ENCODE data around the gene AIFM3. TPM values are rescaled to one million over a fixed set of nuclear protein-coding genes. Genes with fewer than 3 reads are reported as not detected.

Gene AIFM3, protein sequence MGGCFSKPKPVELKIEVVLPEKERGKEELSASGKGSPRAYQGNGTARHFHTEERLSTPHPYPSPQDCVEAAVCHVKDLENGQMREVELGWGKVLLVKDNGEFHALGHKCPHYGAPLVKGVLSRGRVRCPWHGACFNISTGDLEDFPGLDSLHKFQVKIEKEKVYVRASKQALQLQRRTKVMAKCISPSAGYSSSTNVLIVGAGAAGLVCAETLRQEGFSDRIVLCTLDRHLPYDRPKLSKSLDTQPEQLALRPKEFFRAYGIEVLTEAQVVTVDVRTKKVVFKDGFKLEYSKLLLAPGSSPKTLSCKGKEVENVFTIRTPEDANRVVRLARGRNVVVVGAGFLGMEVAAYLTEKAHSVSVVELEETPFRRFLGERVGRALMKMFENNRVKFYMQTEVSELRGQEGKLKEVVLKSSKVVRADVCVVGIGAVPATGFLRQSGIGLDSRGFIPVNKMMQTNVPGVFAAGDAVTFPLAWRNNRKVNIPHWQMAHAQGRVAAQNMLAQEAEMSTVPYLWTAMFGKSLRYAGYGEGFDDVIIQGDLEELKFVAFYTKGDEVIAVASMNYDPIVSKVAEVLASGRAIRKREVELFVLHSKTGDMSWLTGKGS
- total RNA-seq, result 0.68 and 5.8 TPM in 2 replicates

DNA sequence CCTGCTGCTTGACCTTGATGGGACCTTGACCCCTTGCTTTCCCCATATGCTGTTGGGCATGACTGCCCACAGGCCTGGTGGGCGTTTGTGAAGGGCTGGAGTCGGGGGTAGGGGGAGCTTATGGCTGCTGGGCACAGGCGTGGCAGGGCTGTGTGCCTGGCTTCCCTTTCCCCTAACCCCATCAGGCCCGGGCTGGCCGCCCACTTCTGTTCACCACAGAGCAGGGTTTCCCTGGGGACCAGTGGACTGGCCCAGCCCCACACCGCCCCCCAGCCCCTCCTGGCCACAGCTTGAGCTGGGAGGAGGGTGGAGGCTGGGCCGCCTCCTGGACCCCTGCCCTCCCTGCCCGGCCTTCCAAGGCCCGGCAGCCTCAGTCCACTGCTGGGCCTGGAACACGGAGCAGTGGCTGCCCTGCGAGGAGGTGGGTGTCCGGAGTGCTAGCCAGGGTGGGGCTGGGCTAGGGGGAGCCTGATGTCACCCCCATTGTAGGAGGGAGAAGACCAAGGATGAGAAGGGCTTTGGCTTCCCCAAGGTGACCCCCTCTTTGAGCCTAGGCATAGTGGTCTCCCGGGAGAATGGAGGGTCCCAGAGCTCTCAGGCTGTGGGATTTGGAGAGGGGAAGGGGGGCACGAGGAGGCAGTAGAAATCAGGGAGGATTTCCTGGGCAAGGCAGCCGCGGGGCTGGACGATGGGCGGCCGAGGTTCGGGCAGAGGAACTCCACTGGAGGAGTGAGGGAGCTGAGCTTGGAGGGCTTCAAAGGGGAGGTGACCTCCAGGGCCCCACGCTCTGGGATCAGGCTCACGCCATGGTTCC lies at the start of gene AIFM3:
AIFM3 (plus strand) TSS at position 373 of the 814 bp plus-strand sequence. CDS start 690 bp downstream, outside the sequence.

DNA sequence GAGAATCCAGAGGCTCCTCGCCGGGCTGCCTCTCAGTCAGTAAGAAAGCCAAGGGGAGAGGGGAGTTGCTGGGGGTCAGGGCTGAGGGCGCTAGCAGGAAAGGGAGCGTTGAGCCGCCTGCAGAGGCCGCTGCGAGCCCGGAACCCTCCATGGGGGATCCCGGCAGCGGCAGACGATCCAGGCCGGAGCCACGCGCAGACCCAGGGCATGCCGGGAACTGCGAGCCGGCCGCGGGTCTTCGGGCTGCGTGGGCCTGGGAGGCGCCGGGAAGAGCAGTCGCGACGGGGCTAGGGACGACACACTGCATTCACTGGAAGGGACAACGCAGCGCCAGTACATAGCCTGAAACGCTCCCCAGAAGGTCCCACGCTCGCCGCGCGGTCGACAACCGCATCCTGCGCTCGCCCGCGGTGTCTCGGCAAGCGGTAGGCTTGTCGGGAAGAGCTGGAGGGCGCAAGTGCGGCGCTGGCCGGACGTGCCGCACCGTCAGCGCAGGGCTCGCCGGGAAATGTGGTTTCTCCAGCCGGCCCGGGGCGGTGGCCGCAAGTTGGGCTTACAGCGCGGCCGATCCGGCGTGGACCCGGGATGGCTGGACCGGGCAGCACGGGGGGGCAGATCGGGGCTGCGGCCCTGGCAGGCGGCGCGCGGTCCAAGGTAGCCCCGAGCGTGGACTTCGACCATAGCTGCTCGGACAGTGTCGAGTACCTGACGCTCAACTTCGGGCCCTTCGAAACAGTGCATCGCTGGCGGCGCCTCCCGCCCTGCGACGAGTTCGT lies 14.9 kb downstream of the AIFM3 start, which contains the start of gene LZTR1:
LZTR1 (plus strand) TSS at position 511 of the 776 bp plus-strand sequence; CDS start at position 586, 75 bp downstream.

DNA sequence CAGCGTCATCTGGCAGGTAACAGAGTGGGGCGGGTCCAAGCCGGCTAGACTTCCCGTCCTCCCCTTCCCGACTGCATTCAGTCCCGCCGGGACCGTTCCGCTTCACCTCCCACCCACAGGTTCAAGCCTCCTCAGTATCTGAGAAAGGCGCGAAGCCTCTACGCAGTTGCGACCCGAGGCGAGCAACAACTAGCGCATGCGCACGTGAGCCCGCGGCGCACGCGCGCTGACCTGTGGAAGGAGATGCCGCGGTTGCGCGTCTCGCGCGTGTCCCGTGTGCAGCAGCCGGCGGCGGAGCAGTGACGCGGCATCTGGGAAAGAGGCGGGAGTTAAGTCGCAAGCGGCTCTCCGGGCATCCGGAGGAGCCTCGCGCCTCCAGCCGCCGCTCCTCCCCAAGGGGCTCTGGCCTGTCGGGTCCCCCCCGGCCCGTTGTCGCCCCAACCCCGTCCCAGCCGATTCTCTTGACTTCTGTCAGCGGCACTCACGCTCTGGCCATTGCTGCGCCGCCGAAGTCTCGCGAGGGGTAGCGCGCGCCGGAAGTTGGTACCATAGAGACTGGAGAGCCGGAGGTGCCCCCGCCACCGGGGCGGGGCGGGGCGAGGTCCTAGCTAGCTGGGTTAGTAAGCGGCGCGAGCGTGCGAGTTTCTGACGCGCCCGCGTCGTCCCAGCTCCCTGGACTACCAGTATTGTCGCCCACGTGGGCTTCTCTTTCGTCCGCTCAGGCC lies 34.7 kb downstream of the AIFM3 start, which contains the start of gene THAP7:
THAP7 (minus strand) TSS at position 518 of the 725 bp plus-strand sequence; CDS start at position 311, 207 bp downstream.

DNA sequence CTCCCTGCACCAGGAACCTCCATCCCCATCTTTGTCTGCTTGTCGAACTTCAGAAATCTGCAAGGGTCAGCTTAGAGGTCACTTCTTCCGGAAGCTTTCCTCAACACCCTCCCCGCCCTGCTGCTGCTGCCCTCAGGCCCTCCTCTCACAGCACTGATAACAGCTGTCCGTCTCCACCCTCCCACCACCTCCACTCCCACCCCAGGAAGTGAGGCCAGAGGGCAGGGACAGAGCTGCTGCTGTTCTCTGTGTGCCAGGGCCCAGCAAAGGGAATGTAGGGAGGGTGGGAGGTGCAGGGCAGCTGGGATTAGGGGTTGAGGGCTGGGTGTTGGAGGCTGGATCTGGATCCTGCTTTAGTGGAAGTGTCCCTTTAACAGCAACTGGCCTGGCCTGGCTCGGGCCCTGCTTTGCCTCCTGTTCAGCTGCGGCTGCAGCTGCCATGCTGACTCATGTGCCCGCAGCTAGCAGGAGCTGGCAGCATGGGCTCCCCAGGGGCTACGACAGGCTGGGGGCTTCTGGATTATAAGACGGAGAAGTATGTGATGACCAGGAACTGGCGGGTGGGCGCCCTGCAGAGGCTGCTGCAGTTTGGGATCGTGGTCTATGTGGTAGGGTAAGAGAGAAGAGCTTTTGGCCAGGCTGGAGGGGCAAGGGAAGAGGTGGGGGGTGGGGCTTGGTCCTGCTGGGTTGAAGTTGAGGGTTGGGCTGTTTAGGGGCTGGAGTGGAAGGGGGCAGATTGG lies 47.8 kb downstream of the AIFM3 start, which contains the start of gene P2RX6:
P2RX6 (plus strand) TSS at position 440 of the 740 bp plus-strand sequence; CDS start at position 450, 10 bp downstream.

Other genes with a start within 250 kb of the AIFM3 start
- gene SERPIND1, start 193.1 kb upstream of the AIFM3 start, total RNA-seq, result not detected in 2 replicates
- 10.9 and 40.2 TPM in 2 replicates for gene PI4KA, start 108.4 kb upstream of the AIFM3 start, total RNA-seq
- gene SNAP29, start 108.2 kb upstream of the AIFM3 start, total RNA-seq, result 8.2 and 10.1 TPM in 2 replicates
- 103 and 118 TPM in 2 replicates for gene CRKL, start 49.8 kb upstream of the AIFM3 start, total RNA-seq
- 15.4 and 41.1 TPM in 2 replicates for gene LZTR1, start 15.0 kb downstream of the AIFM3 start, total RNA-seq
- gene THAP7, start 34.9 kb downstream of the AIFM3 start, total RNA-seq, result 16.7 and 37.3 TPM in 2 replicates
- gene P2RX6, start 47.9 kb downstream of the AIFM3 start, total RNA-seq, result 0.34 and 0.57 TPM in 2 replicates
- gene SLC7A4, start 65.3 kb downstream of the AIFM3 start, total RNA-seq, result 0.68 and 5.3 TPM in 2 replicates
- gene LRRC74B, start 78.7 kb downstream of the AIFM3 start, total RNA-seq, result not detected in 2 replicates